RPMI7951 (cell line): Measurements from ENCODE around the gene ARSG. TPM values are rescaled to one million over a fixed set of nuclear protein-coding genes. Genes with fewer than 3 reads are reported as not detected.
A peak's percentile ranks its signal among the peaks of the same experiment; 100 is the strongest.

Source experiments
- DNase-seq: peaks from one replicate; pipeline ENCODE4 v3.0.0-alpha.2; 2012; ENCODE audit warnings: low read depth
- total RNA-seq: library from RNA; depleted of rRNA; stranded (reverse); fragments of >200 nt; shearing (Covaris generic); gene quantifications from 2 replicates; pipeline ENCODE4 v1.2.3, GENCODE V29; 2014

ARSG gene
- total RNA-seq, 1 experiment from 2014 or later: 2.3 TPM

- no peak for DNase-seq
Measured at GRCh38 chr17:68428498-68429172, 137.3 kb downstream of the ARSG start.

GRCh38 chr17:68429881-68430280 is 138.6 kb downstream of the ARSG start:
- no peak for DNase-seq

- no peak for DNase-seq
Measured at GRCh38 chr17:68431045-68431608, 139.8 kb downstream of the ARSG start.

- DNase-seq: peak; percentile 28
Measured at GRCh38 chr17:68431661-68432071, 140.4 kb downstream of the ARSG start.

GRCh38 chr17:68432086-68432864 is 141.0 kb downstream of the ARSG start:
- no peak for DNase-seq

GRCh38 chr17:68433211-68433610 is 141.9 kb downstream of the ARSG start:
- DNase-seq: no peak

GRCh38 chr17:68433911-68434508 is 142.7 kb downstream of the ARSG start:
- no peak for DNase-seq

GRCh38 chr17:68435361-68435760 is 144.1 kb downstream of the ARSG start:
- DNase-seq: no peak

- DNase-seq: peak; percentile 87
Measured at GRCh38 chr17:68435876-68436842, 144.9 kb downstream of the ARSG start.

- DNase-seq: peak; percentile 30
Measured at GRCh38 chr17:68437979-68438822, 146.9 kb downstream of the ARSG start.

GRCh38 chr17:68439656-68440290 is 148.5 kb downstream of the ARSG start:
- DNase-seq: no peak

- DNase-seq: no peak
Measured at GRCh38 chr17:68440526-68440925, 149.2 kb downstream of the ARSG start.

- no peak for DNase-seq
Measured at GRCh38 chr17:68441070-68441770, 149.9 kb downstream of the ARSG start.

- DNase-seq: no peak
Measured at GRCh38 chr17:68443972-68444464, 152.7 kb downstream of the ARSG start.

- DNase-seq: no peak
Measured at GRCh38 chr17:68445671-68446070, 154.4 kb downstream of the ARSG start.

- no peak for DNase-seq
Measured at GRCh38 chr17:68446626-68447041, 155.3 kb downstream of the ARSG start.

- DNase-seq: no peak
Measured at GRCh38 chr17:68449021-68449739, 157.9 kb downstream of the ARSG start.

- DNase-seq: no peak
Measured at GRCh38 chr17:68450391-68450790, 159.1 kb downstream of the ARSG start.
